HepG2 (cell line): ENCODE data around the gene DNAJC19. TPM values are rescaled to one million over a fixed set of nuclear protein-coding genes. Genes with fewer than 3 reads are reported as not detected.

Experiments
- BRD4 ChIP-seq: sonication (generic); formaldehyde crosslinking; IDR thresholded peaks from 2 replicates; pipeline ENCODE4 v1.4.0; 2020; ENCODE audit warnings: missing genetic modification reagents
- DNMT3B ChIP-seq: conservative IDR thresholded peaks from 2 replicates; pipeline ENCODE4 v1.6.1; 2016; ENCODE audit warnings: missing biosample characterization, control low read depth
- FOXA1 ChIP-seq, 2 experiments: fragments of 450-650 bp in 1 of 2; sonication (generic) in 1 of 2; formaldehyde crosslinking in 1 of 2; IDR thresholded peaks; 2 replicates each; pipeline versions ENCODE4 v1.4.0 to v1.6.1; 2016 to 2020; ENCODE audit warnings: missing genetic modification reagents in 1 of 2
- GFI1 ChIP-seq: sonication (generic); formaldehyde crosslinking; IDR thresholded peaks from 2 replicates; pipeline ENCODE4 v1.5.0; 2020; ENCODE audit warnings: missing genetic modification reagents, mild to moderate bottlenecking, borderline replicate concordance
- PAF1 ChIP-seq: IDR thresholded peaks from 2 replicates; pipeline ENCODE4 v1.6.1; 2016; ENCODE audit warnings: missing genetic modification reagents, missing compliant biosample characterization
- PITX1 ChIP-seq: sonication (generic); formaldehyde crosslinking; IDR thresholded peaks from 2 replicates; pipeline ENCODE4 v1.5.1; 2020; ENCODE audit warnings: mild to moderate bottlenecking, missing genetic modification reagents
- PRDM15 ChIP-seq: sonication (generic); formaldehyde crosslinking; IDR thresholded peaks from 2 replicates; pipeline ENCODE4 v1.4.0; 2020; ENCODE audit warnings: missing genetic modification reagents
- RNF2 ChIP-seq: fragments of 450-650 bp; conservative IDR thresholded peaks from 2 replicates; pipeline ENCODE4 v1.6.1; 2016; ENCODE audit warnings: low read depth
- SKIL ChIP-seq: sonication (generic); formaldehyde crosslinking; IDR thresholded peaks from 2 replicates; pipeline ENCODE4 v1.8.0; 2022; ENCODE audit warnings: missing genetic modification reagents, mild to moderate bottlenecking, moderate library complexity, borderline replicate concordance
- SOX13 ChIP-seq, 3 experiments: fragments of 450-650 bp in 1 of 3; sonication (generic) in 1 of 3; formaldehyde crosslinking in 1 of 3; IDR thresholded peaks in 2 of 3; conservative IDR thresholded peaks in 1 of 3; 2 replicates each; pipeline versions ENCODE4 v1.5.0 to v1.6.1; 2016 to 2020; ENCODE audit warnings: antibody characterized with exemption in 1 of 3, mild to moderate bottlenecking in 1 of 3, missing compliant biosample characterization in 1 of 3, missing genetic modification reagents in 1 of 3, moderate library complexity in 1 of 3
- SP5 ChIP-seq: IDR thresholded peaks from 2 replicates; pipeline ENCODE4 v1.6.1; 2016; ENCODE audit warnings: low read depth, borderline replicate concordance
- TBP ChIP-seq: sonication (generic); formaldehyde crosslinking; IDR thresholded peaks from 2 replicates; pipeline ENCODE4 v1.5.0; 2020; ENCODE audit warnings: missing genetic modification reagents
- TBX3 ChIP-seq: fragments of 450-650 bp; IDR thresholded peaks from 2 replicates; pipeline ENCODE4 v1.6.1; 2017; ENCODE audit warnings: antibody characterized with exemption, mild to moderate bottlenecking, inconsistent platforms, borderline replicate concordance
- ZBTB3 ChIP-seq: sonication (generic); formaldehyde crosslinking; IDR thresholded peaks from 2 replicates; pipeline ENCODE4 v1.4.0; 2020; ENCODE audit warnings: low read depth, mild to moderate bottlenecking, moderate library complexity, missing genetic modification reagents, borderline replicate concordance
- ZNF430 ChIP-seq: sonication (generic); formaldehyde crosslinking; IDR thresholded peaks from 2 replicates; pipeline ENCODE4 v1.9.0; 2021; ENCODE audit warnings: mild to moderate bottlenecking, missing genetic modification reagents
- ZNF484 ChIP-seq: sonication (generic); formaldehyde crosslinking; IDR thresholded peaks from 2 replicates; pipeline ENCODE4 v1.5.1; 2020; ENCODE audit warnings: mild to moderate bottlenecking, low read depth, missing genetic modification reagents, borderline replicate concordance
- ZNF598 ChIP-seq: sonication (generic); formaldehyde crosslinking; IDR thresholded peaks from 2 replicates; pipeline ENCODE4 v1.5.1; 2020; ENCODE audit warnings: mild to moderate bottlenecking, missing genetic modification reagents, borderline replicate concordance
- ZNF678 ChIP-seq: sonication (generic); formaldehyde crosslinking; IDR thresholded peaks from 2 replicates; pipeline ENCODE4 v1.4.0; 2020; ENCODE audit warnings: mild to moderate bottlenecking, missing genetic modification reagents
- ZNF724P ChIP-seq: sonication (generic); formaldehyde crosslinking; IDR thresholded peaks from 2 replicates; pipeline ENCODE4 v1.8.0; 2022; ENCODE audit warnings: missing genetic modification reagents, borderline replicate concordance
- polyA plus RNA-seq, 8 experiments: library from polyadenylated mRNA; depleted of rRNA in 3 of 8; stranded (reverse) in 7 of 8; unstranded in 1 of 8; fragments of >200 nt; fragmentation: Illumina TruSeq in 4 of 8; extraction: Trizol in 4 of 8; gene quantifications; 2 replicates each; pipeline versions ENCODE4 v1.2.1 to v1.2.3, GENCODE V29; 2011 to 2016; ENCODE audit warnings: low read depth in 4 of 8, missing spikeins in 1 of 8, mixed read lengths in 1 of 8; ENCODE audit not compliant: insufficient read depth in 1 of 8
- total RNA-seq, 5 experiments: library from RNA; depleted of rRNA; stranded (reverse); fragments of >200 nt; fragmentation: Illumina TruSeq; extraction: Trizol; gene quantifications; 2 replicates each; pipeline ENCODE4 v1.2.3, GENCODE V29; 2016; ENCODE audit warnings: low read depth in 1 of 5
- TF ChIP-seq, protein P1 (sequence below): sonication (generic); formaldehyde crosslinking; IDR thresholded peaks from 2 replicates; pipeline ENCODE4 v1.9.0; 2021; ENCODE audit warnings: missing genetic modification reagents, borderline replicate concordance

Gene DNAJC19
- total and polyA plus RNA-seq, 2 of the 13 experiments (the other 11 are each of a cell fraction or from before 2014, with no cell fraction given): 51.1 to 75.8 TPM

DNA sequence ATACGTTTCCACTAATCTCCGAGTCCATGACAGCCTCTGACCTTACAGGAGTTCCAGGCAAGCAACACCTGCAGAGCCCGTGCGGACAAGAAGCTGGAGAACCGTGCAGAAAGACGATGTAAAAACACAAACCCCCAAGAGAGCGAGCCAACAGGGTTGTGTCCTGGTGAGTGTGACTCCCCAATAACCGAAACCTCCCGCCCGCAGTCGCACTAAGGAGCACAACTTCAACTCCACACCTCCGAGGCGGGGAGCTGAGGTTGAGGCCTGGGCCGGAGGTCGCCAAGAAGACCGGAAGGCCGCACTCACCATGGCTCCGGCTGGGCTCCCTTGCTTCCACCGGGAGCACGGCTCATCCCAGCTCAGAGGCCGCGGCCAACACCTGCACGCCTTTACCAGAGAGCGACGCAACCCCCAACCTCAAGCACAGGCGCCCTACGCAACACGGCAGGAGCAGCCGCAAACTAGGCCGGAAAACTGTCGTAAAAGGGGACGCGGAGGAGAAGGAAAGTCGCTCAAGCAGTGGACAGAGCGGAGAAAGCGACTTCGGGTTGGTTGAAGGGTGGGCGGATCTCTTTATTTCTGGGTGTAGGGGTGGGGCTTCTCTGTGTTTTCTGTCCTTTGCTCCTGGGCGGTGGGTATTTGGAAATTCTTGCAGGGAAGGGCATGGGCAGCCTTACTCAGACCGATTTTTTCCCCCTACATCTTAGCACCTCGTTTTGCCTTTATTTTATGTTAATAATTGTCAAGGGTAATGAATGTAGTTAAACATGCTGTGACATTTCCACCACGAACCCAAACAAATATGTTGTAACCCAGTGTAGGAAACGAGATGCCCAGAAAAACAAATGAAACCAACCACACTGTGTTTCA lies at the start of gene DNAJC19 (continued):
- peak; percentile 91 for TF ChIP-seq ZNF724P (CRISPR knock-in tag)
- TF ChIP-seq, protein P1, sequence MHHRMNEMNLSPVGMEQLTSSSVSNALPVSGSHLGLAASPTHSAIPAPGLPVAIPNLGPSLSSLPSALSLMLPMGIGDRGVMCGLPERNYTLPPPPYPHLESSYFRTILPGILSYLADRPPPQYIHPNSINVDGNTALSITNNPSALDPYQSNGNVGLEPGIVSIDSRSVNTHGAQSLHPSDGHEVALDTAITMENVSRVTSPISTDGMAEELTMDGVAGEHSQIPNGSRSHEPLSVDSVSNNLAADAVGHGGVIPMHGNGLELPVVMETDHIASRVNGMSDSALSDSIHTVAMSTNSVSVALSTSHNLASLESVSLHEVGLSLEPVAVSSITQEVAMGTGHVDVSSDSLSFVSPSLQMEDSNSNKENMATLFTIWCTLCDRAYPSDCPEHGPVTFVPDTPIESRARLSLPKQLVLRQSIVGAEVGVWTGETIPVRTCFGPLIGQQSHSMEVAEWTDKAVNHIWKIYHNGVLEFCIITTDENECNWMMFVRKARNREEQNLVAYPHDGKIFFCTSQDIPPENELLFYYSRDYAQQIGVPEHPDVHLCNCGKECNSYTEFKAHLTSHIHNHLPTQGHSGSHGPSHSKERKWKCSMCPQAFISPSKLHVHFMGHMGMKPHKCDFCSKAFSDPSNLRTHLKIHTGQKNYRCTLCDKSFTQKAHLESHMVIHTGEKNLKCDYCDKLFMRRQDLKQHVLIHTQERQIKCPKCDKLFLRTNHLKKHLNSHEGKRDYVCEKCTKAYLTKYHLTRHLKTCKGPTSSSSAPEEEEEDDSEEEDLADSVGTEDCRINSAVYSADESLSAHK (CRISPR knock-in tag): no peak
- peak; percentile 74 for TF ChIP-seq RNF2
- TF ChIP-seq PAF1 (CRISPR knock-in tag): no peak
- peak; percentile 55; the same call in 1 of the 2 replicates for TF ChIP-seq ZNF598 (CRISPR knock-in tag)
- no peak; the same call in 1 of the 2 replicates for TF ChIP-seq ZNF484 (CRISPR knock-in tag)
- TF ChIP-seq TBX3: 0 out of 2 replicates have a peak, but pooled peaks have one; percentile 57
- peak; percentile 88; the same call in 1 of the 2 replicates for TF ChIP-seq DNMT3B (CRISPR knock-in tag)
- no peak for TF ChIP-seq SKIL
- TF ChIP-seq ZNF430 (CRISPR knock-in tag): peak; percentile 92
- peak; percentile 54; the same call in 1 of the 2 replicates for TF ChIP-seq SP5 (CRISPR knock-in tag)
- no peak for TF ChIP-seq SOX13 (IDR thresholded peaks at IDR 0.05)
- TF ChIP-seq SOX13 (CRISPR knock-in tag; conservative IDR thresholded peaks at IDR 0.05 in 1 of 2, IDR thresholded peaks at IDR 0.05 in 1 of 2): peak in 1 of 2 experiments; percentile 67; a peak in 1 of 4 replicates
- TF ChIP-seq GFI1 (CRISPR knock-in tag): no peak
- no peak for TF ChIP-seq PRDM15 (CRISPR knock-in tag)
- TF ChIP-seq BRD4 (CRISPR knock-in tag): peak; percentile 96
- TF ChIP-seq PITX1 (CRISPR knock-in tag): peak; percentile 68
- no peak for TF ChIP-seq FOXA1 (IDR thresholded peaks at IDR 0.05)
- no peak for TF ChIP-seq FOXA1 (CRISPR knock-in tag; IDR thresholded peaks at IDR 0.05)
- TF ChIP-seq ZBTB3 (CRISPR knock-in tag): 0 out of 2 replicates have a peak, but pooled peaks have one; percentile 90
- no peak; the same call in 1 of the 2 replicates for TF ChIP-seq TBP
- peak; percentile 82; the same call in 1 of the 2 replicates for TF ChIP-seq ZNF678 (CRISPR knock-in tag)
